ENCODE results near the gene ASCC2. TPM values are rescaled to one million over a fixed set of nuclear protein-coding genes. Genes with fewer than 3 reads are reported as not detected.

The ASCC2 gene
- total RNA-seq, 1 experiment from 2014 or later, result 26.2 TPM

DNA sequence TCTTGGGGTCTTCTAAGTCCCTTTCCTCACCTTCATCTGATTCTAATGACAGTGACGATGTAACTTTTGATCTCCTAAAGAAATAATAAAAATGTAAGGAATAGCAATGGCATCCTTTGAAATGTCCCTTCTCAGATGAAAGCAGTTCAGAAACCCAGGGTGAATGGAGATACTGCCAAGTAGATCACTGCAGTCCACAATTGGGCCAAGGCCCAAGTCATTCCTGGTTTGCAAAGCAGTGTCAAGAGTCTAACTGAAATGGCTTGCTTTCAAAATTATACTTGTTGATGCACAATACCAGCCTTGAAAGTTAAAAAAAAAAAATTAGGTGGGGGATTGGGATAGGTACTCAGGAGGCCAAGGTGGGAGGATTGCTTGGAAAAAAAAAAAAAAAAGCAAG, 20.4 kb downstream of the ASCC2 start:
- DNase-seq (ENCODE audit: low read depth), result no peak

DNA sequence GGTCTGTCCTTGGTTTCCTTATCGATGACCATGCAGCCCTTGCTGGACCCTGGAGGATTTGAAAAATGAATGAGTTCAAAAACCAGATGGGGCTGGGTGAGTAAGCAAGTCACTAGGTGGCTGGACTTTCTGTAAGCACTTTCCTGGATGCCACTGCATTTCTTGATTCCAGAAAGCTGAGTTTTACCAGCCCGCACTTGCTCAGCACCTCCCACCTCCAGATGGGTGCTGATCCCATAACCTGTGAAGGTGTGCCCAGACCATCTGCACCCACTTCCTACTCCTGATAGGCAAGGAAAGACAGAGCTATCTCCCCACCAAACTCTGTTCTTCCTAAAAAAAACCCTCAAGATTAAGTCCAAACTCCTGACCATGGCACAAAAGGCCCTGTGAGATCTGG, 21.1 kb downstream of the ASCC2 start:
- DNase-seq (ENCODE audit: low read depth), result no peak

DNA sequence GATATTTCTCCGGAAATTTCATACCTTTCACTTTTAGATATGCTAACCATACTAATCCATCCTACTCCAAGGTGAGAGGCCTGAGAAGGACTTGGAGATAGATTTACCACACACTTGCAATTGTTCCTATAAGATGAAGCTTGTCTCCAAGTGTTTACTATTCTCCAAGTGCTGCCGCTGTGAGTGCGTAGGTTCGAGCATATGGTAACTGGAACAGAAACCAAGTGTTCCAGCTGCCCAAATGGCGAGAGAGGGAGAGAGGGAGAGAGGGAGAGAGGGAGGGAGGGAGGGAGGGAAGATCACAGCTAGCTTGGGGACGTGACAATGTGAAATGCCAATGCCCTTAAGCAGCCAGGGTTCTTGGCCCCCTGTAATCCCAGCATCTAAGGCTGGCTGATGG, 21.5 kb downstream of the ASCC2 start:
- no peak for DNase-seq (ENCODE audit: low read depth)

DNA sequence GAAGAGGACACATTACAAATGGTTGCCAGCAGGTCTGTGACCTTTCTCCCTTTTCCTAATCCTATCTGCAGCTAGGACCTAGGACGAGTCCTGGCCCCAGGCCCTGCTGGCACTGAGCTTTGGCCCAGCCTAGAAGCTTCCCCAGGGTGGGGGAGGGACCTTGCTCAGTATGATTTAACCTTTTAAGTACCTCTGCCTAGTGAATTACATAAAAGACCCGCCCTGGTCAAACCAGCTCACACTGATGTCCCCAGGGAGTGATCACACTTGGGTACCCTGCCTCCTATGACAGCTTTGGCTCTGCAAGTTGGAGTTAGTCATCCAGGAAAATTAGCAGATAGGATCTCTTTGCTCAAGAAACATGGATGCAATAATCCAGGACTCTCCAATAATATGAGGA, 21.9 kb downstream of the ASCC2 start:
- no peak for DNase-seq (ENCODE audit: low read depth)

DNA sequence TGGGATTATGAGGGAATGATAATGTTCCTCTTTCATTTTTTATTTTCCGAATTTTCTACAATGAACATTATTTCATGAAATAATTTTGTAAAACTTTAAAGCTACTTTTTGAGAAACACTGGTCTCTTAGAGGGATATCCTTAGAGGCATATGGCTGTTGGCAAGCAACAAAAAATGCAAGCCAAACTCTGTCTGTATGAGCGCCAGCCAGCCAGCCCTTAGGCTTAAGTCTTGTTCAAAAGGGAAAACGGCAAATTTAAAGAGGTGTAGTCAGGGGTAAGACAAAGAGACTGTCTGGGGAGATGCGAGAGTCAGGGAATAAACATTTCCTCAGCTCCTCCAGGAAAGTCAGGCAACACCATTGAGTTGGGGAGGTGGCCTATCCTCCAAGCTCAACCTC, 22.5 kb downstream of the ASCC2 start:
- DNase-seq (ENCODE audit: low read depth), result no peak

DNA sequence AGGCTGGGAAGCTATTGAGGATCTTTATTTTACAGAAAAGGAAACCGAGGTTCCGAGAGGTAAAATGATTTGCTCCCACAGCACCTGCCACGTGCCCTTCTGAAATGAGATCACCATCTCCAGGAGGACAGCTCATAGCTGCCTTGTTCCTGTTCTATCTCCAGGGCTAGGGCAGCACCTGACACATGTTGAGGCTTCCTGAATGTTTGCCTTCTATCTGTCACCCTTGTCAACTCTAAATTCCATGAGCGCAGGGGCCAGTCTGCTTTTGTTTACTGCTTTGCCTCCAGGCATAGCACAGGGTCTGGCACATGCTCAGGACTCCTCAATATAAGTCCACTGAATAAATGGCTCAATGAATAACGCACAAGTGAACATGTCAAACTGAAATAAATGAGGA, 24.1 kb downstream of the ASCC2 start:
- DNase-seq (ENCODE audit: low read depth), result no peak

DNA sequence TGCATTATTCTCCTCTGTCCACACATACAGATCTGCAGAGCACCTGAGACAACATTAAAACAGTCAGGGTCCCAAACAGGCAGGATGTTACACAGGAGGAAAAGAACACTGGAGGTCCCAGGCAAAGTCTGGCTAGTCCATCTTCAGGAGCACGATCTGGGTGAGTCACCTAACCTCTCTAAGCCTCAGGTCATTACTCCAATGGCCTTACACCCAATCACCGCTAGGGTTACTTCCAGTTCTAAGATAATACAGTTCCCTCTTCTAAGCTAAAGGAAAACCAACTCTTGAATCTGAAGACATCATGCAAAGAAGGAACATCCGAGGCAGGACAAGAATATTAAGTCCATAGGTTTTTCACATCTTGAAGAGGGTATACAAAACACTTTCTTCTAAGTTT, 24.5 kb downstream of the ASCC2 start:
- peak; percentile 59 for DNase-seq (ENCODE audit: low read depth)

DNA sequence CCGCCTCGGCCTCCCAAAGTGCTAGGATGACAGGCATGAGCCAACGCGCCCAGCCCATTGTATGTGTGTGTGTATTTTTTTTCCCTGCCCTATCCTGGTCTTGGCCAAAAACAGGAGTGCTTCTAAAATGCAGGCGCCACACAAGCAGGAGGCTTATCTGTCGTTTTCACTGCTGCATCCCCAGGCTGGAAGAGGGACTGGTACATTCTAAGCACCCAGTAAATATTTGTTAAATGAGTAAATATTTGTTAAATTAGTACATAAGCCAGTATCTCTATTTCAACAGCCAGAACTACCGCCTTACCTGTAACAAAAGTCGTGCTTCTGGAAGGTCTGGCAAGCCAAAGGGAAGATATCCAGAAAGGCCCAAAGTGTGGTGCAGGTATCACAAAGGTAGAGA, 24.9 kb downstream of the ASCC2 start:
- no peak for DNase-seq (ENCODE audit: low read depth)

DNA sequence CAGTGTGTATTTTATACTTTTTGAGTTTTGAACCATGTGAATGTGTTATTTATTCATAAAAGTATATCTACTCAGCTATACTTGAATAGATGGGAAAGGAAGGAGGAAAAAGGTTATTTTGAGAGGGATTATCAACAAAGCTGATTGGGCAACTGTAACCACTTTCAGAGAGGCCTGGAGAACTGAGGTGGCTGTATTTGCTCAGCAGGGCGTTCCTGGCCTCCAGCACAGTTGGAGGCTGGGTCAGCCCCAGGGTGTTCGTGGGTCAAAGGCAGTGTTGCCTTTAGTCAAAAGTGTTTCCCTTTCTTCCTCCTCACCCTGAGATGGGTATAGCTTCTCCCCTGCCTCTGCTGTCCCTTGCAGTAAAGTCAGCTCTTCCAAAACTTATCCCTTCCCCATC, 26.7 kb downstream of the ASCC2 start:
- DNase-seq (ENCODE audit: low read depth), result no peak

DNA sequence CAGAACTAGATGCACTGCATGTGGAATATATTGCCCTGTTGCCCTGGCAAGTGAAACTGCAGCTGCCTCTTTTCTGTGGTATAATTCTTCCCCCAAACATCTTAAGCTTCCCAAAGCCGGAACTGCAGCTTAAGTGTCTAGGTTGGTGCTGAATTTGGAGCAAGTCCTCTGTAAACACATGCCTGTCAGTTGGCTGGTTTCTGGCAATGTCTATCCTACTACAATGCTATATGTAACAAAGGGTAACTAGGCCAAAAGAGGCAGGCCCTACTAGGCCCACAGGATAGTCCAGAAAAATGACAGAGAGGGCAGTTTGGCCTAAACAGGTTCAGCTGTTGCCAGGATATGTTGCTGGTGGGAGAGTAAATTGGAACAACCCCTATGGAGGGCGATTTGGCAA, 27.9 kb downstream of the ASCC2 start:
- no peak for DNase-seq (ENCODE audit: low read depth)

DNA sequence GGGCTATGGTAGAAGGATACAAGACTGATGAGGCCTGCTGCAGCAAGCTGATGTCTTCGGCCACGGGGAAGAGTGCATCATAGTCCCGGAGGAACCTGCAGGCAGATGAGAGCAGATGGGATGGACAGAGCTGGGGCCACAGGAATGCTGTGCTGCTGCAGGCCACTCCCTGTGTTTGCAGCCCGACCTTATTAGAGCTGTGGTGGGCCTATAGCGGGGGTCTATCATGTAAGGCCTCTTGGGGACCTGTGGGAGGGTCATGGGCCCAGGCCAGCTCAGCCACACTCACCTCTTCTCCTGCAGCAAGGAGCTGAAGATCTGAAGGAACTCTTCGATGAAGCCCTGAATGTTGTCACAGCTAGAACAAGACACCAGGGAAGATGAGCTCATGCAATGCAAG, 31.9 kb downstream of the ASCC2 start:
- no peak for DNase-seq (ENCODE audit: low read depth)

DNA sequence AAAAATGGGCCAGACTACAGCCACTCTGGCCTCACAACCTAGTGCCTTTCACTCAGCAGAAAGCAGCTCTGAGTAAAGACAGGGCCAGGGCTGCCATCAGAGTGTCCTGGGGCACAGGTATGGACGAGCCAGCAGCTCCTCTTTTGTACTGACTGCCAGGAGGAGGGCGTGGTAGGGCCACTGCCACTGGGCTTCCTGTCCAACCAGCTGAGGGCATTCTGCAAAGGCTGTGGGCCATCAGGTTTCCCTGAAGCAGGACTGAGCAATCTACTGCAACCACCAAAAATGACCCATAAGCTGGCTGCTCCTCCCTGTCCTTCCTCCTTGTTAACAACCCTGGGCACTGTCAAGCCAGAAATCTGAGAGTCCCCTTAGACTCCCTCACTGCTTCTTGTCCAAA, 33.1 kb downstream of the ASCC2 start:
- DNase-seq (ENCODE audit: low read depth), result no peak

DNA sequence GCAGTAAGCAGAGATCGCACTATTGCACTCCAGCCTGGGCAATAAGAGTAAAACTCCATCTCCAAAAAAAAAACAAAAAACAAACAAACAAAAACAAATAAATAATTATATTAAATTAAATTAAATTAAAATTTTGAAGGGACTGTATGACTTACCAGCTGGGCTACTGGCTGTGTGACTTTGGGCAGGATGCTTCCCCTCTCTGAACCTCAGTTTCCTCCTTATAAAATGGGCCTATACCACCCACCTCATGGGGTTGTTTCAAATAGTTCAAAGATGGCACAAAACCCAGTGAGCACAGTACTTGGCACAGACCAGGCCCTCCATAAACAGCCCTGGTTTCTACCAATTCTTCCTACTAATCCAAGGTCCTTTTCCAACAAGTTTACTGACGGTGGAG, 34.9 kb downstream of the ASCC2 start:
- DNase-seq (ENCODE audit: low read depth), result no peak

DNA sequence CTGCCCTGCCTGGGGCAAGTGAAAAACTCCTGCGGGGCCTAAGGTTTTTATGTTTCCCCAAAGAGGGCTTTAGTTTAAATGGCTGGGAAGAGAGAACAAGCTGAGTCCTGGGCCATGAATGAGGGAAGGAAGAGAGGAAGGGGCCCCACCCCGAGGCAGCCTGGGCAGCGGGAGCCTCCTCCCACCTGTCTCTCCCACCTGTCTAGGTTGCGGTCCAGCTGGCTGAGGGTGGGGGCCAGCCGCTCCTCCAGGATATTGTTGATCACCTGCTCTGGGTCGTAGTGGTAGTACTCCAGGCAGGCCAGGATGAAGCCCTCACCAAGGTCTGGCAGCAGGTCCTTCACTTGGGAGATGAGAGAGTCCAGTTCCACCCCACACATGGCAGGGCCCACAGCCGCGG, 36.3 kb downstream of the ASCC2 start:
- DNase-seq (ENCODE audit: low read depth), result no peak

DNA sequence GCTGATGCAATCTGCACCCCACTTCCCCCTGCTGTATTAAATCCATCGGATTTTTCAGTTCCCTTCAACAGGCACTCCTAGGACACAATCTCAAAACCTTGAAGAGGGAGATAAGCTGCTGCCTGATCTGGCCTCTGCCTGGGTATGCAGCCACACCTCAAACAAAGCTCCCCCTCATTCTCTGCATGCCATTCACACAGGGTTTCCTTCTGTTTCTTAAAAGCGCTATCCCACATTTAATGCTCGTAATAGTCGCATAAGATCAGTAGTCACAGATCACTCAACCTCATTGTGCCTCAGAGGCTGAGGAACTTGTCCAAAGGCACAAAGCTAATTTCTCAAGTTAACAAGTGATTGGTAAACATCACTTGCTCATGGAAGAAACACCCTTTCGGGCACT, 36.9 kb downstream of the ASCC2 start:
- no peak for DNase-seq (ENCODE audit: low read depth)

DNA sequence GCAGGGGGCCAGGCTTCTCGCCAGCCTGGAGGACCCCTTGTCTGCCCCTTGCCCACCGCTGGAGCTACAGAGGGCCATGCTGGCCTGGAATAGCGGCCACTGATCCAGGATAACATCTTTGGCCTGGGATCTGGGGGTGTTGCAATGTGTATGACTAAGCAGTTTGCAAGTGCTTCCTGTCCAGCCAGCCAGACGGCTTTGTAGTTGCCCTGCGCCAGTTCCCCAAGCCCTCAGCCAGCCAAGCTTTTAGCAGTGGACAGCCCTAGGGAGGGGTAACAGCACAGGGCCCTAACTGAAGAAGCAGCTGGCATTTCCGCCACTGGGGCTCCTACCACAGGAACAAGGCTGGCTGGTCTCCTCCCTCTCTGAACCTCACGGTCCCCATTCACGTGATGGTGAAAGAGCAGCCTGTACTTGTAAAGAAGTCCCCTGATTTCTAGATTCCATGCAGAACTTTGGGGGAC, 38.8 kb downstream of the ASCC2 start:
- peak; percentile 97 for DNase-seq (ENCODE audit: low read depth)

DNA sequence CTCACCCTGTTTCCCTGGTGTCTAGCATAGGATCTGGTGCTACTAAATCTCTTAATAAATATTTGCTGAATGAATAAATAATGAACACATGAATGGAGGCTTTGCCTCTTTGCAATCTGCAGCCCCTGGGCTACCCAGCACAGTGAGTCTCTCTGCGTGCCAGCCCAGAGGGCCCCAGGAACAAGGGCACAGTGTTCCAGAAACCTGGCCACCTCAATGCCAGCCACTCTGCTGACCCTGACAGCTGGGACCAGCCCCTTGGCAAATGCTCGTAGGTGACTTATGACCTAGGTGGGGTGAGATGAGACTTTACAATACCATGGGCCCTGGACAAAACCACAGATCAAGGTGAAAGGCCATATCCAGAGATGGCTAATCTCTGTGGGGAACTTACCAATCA, 39.3 kb downstream of the ASCC2 start:
- no peak for DNase-seq (ENCODE audit: low read depth)

DNA sequence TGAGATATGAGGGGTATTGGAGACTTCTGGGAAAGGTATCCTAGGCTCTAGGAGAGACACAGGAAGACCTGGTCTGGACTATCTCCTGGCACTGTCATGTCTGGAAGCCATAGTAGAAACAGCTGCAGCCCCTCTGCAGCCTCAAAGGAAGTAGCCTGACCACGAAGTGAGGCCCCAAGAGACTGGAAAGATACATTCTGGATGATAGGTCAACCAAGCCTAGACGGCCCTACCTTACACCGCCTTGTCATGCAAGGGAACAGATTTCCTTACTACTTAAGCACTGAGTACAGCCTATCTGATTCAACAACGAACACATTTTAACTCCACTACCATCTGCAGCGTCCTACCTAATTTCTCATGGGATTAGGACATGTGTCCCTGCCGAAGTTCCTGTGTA, 39.8 kb downstream of the ASCC2 start:
- DNase-seq (ENCODE audit: low read depth), result peak; percentile 40

DNA sequence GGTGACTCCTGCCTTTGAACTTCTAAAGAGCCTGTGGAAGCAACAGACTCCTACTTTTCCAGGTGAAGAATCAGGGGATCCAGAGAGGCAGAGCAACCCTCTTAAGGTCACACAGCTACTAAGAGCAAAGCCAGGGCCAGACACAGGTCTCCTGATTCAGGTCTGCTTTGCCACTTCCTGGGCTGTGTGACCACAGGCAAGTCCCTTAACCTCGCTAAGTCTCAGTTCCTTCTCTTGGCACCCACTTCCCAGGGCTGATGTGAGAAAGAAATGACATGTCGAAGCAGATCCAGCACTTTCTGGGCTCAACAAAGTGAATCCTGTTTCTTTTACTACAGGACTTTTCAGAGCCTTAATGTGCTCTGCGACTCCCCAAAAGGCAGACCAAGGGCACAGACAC, 40.7 kb downstream of the ASCC2 start:
- DNase-seq (ENCODE audit: low read depth), result no peak

DNA sequence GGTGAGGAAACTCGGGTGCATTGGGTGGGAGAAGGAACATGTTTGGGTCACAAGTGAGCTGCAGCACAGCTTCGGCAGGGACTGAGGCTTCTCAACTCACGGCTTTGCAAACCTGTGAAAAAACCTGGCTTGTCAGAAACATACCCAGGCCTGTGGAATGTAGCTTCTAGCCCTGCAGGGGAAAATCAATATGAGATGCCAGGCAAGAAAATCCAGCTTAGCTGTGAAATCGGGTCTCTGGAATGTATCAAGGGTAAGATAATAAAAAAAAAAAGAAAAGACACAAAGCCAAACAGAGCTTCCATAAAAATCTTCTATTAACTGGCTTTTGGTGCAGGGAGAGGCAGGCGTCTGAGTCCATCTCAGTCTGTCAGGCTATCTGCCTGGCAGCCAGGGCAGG, 42.4 kb downstream of the ASCC2 start:
- no peak for DNase-seq (ENCODE audit: low read depth)

DNA sequence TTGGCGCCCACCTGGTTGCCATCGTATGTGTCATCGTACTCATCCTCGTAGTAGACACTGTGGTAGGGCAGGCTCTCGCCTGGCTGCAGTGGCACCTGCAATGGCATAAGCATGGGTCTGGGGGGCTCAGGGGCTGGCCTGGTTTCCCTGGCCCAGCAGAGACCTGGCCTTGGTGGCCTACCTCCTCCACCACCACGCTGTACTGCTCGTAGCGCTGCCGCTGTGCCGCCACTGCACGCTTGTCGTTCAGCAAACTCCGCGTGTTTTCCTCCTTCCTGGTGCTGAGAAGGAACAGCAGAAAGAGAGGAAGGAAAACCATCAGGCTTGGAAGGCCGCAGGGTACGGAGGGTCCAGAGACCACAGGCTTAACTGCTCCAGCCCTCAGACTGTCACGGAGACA, 44.7 kb downstream of the ASCC2 start:
- no peak for DNase-seq (ENCODE audit: low read depth)

DNA sequence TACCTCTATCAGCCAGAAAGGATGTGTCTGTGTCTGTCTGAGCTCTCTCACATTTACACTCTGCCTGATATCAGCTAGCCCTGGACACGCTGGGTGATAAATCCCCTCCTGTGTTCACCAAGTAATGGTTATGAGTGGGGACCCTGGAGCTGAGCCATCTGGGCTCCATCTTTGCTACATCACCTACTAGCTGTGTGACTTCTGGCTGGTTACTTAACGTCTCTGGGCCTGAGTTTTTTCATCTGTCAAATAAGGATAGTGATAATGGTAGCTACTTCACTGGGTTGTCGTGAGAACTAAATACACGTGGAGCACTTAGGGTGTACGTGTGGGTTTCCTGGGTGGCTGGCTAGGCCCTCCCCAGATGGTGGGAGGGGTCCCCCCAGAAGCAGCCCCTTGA, 48.0 kb downstream of the ASCC2 start:
- DNase-seq (ENCODE audit: low read depth), result no peak

DNA sequence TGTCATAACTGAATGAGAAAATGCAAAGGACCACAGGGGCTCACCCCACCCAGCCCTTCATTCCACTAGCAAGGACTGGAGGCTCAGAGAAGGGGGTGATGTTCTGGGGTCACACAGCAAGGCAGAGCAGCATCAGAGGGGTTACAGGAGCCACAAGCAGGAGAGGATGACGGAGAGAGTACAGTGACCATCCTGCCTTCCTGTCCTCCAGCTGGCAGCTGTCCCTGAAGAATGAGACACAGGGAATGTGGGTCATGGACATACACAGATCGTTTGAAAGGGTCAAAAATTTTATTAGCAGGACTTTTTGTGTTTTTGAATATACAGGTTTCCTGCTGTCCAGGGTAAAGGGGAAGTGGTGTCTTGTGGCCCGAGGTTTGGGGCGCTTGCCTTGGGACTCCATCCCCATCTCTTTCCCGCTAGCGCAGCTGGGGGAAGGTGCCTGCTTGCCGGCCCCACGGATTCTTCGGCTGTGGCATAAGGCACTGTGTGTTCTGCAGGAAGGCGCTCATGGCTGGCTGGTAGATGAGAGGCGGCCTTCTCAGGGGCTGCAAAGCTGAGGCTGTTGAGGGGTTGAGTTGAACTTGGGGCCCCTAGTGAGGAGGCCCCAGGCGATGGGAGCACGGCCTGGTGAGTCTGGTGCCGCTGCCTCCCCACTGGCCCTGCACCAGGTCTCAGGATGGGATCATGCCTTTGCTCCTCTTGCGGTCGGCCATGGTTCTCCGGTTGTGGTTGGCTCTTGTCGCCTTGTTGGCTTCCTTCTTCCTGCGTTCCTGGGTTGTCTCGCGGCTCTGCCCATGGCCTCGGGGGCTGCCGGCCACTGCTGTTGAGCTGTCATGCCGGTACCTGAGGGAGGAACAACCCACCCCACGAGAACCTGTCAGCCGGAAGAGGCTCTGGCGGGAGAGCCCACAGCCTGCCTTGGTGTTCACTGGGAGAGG, 49.5 kb downstream of the ASCC2 start:
- DNase-seq (ENCODE audit: low read depth), result no peak

Measured in RPMI7951 (cell line).